HG02610 (cell line): ENCODE measurements around the gene DNAJC6.
"Not testable (repeated sequence)": the region's sequence is repeated elsewhere in the genome, so short reads cannot be mapped to it uniquely, and the experiment has no call there.

Source experiments
- ATAC-seq: cut with Tn5 transposase; IDR thresholded peaks from one replicate; pipeline ENCODE4 v1.9.1; 2021; ENCODE audit warnings: mild to moderate bottlenecking, moderate library complexity; ENCODE audit not compliant: unreplicated experiment

Gene DNAJC6

GRCh38 chr1:65309304-65310077 is at the start of gene DNAJC6:
Gene DNAJC6 (plus strand): TSS chr1:65309543. CDS start chr1:65309746, 203 bp downstream.
- no peak for ATAC-seq

- ATAC-seq, result no peak
Observed at GRCh38 chr1:65259816-65260215, 49.5 kb upstream of the DNAJC6 start.

GRCh38 chr1:65260851-65261473 is 48.4 kb upstream of the DNAJC6 start:
- peak; percentile 89 for ATAC-seq

GRCh38 chr1:65263286-65263685 is 46.1 kb upstream of the DNAJC6 start:
- ATAC-seq, result no peak

GRCh38 chr1:65264197-65264929 is 45.0 kb upstream of the DNAJC6 start:
- no peak for ATAC-seq

GRCh38 chr1:65265296-65265650 is 44.1 kb upstream of the DNAJC6 start:
- ATAC-seq, result no peak

- no peak for ATAC-seq
Observed at GRCh38 chr1:65265651-65266351, 43.5 kb upstream of the DNAJC6 start.

GRCh38 chr1:65266476-65266875 is 42.9 kb upstream of the DNAJC6 start:
- no peak for ATAC-seq

GRCh38 chr1:65267271-65267670 is 42.1 kb upstream of the DNAJC6 start:
- no peak for ATAC-seq

- ATAC-seq, result no peak
Observed at GRCh38 chr1:65267683-65268082, 41.7 kb upstream of the DNAJC6 start.

GRCh38 chr1:65269612-65270011 is 39.7 kb upstream of the DNAJC6 start:
- no peak for ATAC-seq

GRCh38 chr1:65276197-65276939 is 33.0 kb upstream of the DNAJC6 start:
- no peak for ATAC-seq

GRCh38 chr1:65277605-65278347 is 31.6 kb upstream of the DNAJC6 start:
- no peak for ATAC-seq

- no peak for ATAC-seq
Observed at GRCh38 chr1:65278376-65279069, 30.8 kb upstream of the DNAJC6 start.

GRCh38 chr1:65279070-65279779 is 30.1 kb upstream of the DNAJC6 start:
- ATAC-seq, result no peak

GRCh38 chr1:65281846-65282245 is 27.5 kb upstream of the DNAJC6 start:
- no peak for ATAC-seq

GRCh38 chr1:65284229-65284628 is 25.1 kb upstream of the DNAJC6 start:
- no peak for ATAC-seq

- ATAC-seq, result peak; percentile 97
Observed at GRCh38 chr1:65289449-65289848, 19.9 kb upstream of the DNAJC6 start.

GRCh38 chr1:65291818-65292217 is 17.5 kb upstream of the DNAJC6 start:
- not testable (repeated sequence) for ATAC-seq
